ENCODE measurements around the gene UTS2B. TPM values are rescaled to one million over a fixed set of nuclear protein-coding genes. Genes with fewer than 3 reads are reported as not detected.

UTS2B gene
- total and polyA plus RNA-seq, 4 donors: 0.10 to 0.76 TPM; not detected in 2

GRCh38 chr3:191282251-191283185 is 47.8 kb downstream of the UTS2B start:
- H3K27me3 ChIP-seq (ENCODE audit: control insufficient read depth in 4 of 4, insufficient read depth in 4 of 4, low read length in 3 of 4): no peaks in the 10 kb centered on the region
- no peaks in the 10 kb centered on the region for H3K36me3 ChIP-seq (ENCODE audit: control insufficient read depth in 4 of 4, insufficient read depth in 3 of 4, low read depth in 1 of 4, low read length in 3 of 4)
- no peak overlapping the region for H3K4me3 ChIP-seq (ENCODE audit: low read depth in 1 of 3, low read length in 3 of 3)
- DNase-seq (ENCODE audit: low spot score): no peak
- H3K4me1 ChIP-seq (ENCODE audit: control insufficient read depth in 4 of 4, insufficient read depth in 4 of 4, low read length in 3 of 4): peaks cover 0 to 7% (median 6%) of the 10 kb centered on the region in 4 donors
- H3K9ac ChIP-seq (ENCODE audit: low read depth in 1 of 2, low read length in 2 of 2): no peak overlapping the region
- TF ChIP-seq RAD21 (IDR thresholded peaks at IDR 0.05): no peak
- TF ChIP-seq EGR1 (IDR thresholded peaks at IDR 0.05; ENCODE audit: low read depth in 2 of 2): no peak
- TF ChIP-seq, protein P1, sequence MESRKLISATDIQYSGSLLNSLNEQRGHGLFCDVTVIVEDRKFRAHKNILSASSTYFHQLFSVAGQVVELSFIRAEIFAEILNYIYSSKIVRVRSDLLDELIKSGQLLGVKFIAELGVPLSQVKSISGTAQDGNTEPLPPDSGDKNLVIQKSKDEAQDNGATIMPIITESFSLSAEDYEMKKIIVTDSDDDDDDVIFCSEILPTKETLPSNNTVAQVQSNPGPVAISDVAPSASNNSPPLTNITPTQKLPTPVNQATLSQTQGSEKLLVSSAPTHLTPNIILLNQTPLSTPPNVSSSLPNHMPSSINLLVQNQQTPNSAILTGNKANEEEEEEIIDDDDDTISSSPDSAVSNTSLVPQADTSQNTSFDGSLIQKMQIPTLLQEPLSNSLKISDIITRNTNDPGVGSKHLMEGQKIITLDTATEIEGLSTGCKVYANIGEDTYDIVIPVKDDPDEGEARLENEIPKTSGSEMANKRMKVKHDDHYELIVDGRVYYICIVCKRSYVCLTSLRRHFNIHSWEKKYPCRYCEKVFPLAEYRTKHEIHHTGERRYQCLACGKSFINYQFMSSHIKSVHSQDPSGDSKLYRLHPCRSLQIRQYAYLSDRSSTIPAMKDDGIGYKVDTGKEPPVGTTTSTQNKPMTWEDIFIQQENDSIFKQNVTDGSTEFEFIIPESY (IDR thresholded peaks at IDR 0.05): no peak
- no peak for TF ChIP-seq RXRA (IDR thresholded peaks at IDR 0.05)
- TF ChIP-seq JUND (IDR thresholded peaks at IDR 0.05): no peak
- TF ChIP-seq, protein P2, sequence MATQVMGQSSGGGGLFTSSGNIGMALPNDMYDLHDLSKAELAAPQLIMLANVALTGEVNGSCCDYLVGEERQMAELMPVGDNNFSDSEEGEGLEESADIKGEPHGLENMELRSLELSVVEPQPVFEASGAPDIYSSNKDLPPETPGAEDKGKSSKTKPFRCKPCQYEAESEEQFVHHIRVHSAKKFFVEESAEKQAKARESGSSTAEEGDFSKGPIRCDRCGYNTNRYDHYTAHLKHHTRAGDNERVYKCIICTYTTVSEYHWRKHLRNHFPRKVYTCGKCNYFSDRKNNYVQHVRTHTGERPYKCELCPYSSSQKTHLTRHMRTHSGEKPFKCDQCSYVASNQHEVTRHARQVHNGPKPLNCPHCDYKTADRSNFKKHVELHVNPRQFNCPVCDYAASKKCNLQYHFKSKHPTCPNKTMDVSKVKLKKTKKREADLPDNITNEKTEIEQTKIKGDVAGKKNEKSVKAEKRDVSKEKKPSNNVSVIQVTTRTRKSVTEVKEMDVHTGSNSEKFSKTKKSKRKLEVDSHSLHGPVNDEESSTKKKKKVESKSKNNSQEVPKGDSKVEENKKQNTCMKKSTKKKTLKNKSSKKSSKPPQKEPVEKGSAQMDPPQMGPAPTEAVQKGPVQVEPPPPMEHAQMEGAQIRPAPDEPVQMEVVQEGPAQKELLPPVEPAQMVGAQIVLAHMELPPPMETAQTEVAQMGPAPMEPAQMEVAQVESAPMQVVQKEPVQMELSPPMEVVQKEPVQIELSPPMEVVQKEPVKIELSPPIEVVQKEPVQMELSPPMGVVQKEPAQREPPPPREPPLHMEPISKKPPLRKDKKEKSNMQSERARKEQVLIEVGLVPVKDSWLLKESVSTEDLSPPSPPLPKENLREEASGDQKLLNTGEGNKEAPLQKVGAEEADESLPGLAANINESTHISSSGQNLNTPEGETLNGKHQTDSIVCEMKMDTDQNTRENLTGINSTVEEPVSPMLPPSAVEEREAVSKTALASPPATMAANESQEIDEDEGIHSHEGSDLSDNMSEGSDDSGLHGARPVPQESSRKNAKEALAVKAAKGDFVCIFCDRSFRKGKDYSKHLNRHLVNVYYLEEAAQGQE (IDR thresholded peaks at IDR 0.05): no peak
- TF ChIP-seq FOXA1 (IDR thresholded peaks at IDR 0.05): no peak
- TF ChIP-seq CTCF (IDR thresholded peaks at IDR 0.05; ENCODE audit: low read depth, low read length, missing input control): no peak
- TF ChIP-seq ATF3 (IDR thresholded peaks at IDR 0.05): no peak
- no peak for TF ChIP-seq GABPA (IDR thresholded peaks at IDR 0.05 in 1 of 2, conservative IDR thresholded peaks at IDR 0.05 in 1 of 2)
- TF ChIP-seq NR2F2 (IDR thresholded peaks at IDR 0.05): no peak
- no peak for TF ChIP-seq YY1 (IDR thresholded peaks at IDR 0.05)
- TF ChIP-seq TAF1 (conservative IDR thresholded peaks at IDR 0.05): no peak
- TF ChIP-seq SP1 (IDR thresholded peaks at IDR 0.05): no peak
- TF ChIP-seq HNF4G (IDR thresholded peaks at IDR 0.05): no peak
- TF ChIP-seq, protein P3, sequence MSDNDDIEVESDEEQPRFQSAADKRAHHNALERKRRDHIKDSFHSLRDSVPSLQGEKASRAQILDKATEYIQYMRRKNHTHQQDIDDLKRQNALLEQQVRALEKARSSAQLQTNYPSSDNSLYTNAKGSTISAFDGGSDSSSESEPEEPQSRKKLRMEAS (IDR thresholded peaks at IDR 0.05): no peak
- no peak for TF ChIP-seq HNF4A (conservative IDR thresholded peaks at IDR 0.05)
- H3K9me3 ChIP-seq (ENCODE audit: control insufficient read depth in 4 of 4, low read length in 3 of 4): no peaks in the 10 kb centered on the region
- H3K27ac ChIP-seq (ENCODE audit: low read depth in 1 of 2, low read length in 2 of 2): no peak overlapping the region
- 66% methylated on average over 4 of the region's 4 CpGs for WGBS

Data from liver (tissue), 9 donors.